GM08714 (cell line): ENCODE results near the gene GRM7.

ENCODE experiments used
- H3K4me3 ChIP-seq: fragments of 200-500 bp; sonication (Bioruptor generic); 2 replicates; pipeline ENCODE4 v1.5.1; 2014; ENCODE audit warnings: mild to moderate bottlenecking, low read length, inconsistent platforms
- ZNF274 ChIP-seq: IDR thresholded peaks from 2 replicates; pipeline ENCODE4 v1.6.1; 2012; ENCODE audit warnings: mild to moderate bottlenecking, low read depth, low read length

Gene GRM7

DNA sequence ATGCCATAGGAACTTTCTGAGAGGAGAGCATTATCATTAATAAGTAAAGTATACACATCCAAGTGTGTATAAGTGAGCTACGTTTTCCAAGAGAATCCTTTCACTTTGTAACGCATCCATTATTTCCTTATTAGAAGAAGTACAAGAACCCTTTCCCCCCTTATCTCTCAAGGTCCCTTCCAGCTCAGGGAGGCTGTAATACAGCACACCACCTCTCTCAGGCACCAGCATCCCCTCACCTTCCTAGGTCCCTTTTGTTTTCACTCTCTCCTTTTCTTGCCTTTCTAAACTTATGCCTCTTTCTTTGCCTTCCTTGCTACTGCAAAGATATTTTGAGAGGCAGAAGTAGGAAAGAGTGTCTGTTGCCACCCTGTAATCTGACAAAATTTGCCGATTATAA, 446.0 kb downstream of the GRM7 start:
- no peak for TF ChIP-seq ZNF274
- H3K4me3 ChIP-seq = no peak overlapping the region

DNA sequence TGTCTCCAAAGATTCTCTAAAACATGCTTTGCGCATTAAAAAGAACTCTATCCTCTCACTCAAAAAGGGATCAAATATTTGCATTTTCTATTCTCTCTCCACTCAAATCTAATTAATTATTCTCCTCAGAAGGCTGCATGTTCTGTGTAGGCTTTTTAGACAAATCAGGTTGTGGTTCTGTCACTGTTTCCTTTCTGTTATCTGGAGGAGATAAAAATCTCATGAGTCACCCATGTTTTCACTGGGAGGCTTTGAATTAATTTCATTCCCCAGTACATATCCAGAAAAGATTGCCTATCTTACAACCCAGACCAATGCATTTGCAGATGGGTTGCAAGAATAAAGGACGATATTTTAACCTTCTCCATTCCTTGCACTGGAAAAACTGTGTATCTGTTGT, 446.5 kb downstream of the GRM7 start:
- no peak overlapping the region for H3K4me3 ChIP-seq
- no peak for TF ChIP-seq ZNF274

- TF ChIP-seq ZNF274 = no peak
- no peak overlapping the region for H3K4me3 ChIP-seq
Measured at GRCh38 chr3:7309641-7310102, 448.8 kb downstream of the GRM7 start.

GRCh38 chr3:7315037-7315436, 454.1 kb downstream of the GRM7 start:
- no peak for TF ChIP-seq ZNF274

GRCh38 chr3:7322957-7323669, 462.2 kb downstream of the GRM7 start:
- no peak for TF ChIP-seq ZNF274
- H3K4me3 ChIP-seq = no peak overlapping the region

More at GRCh38 chr3:7315037-7315436, 454.1 kb downstream of the GRM7 start:
- no peak overlapping the region for H3K4me3 ChIP-seq

DNA sequence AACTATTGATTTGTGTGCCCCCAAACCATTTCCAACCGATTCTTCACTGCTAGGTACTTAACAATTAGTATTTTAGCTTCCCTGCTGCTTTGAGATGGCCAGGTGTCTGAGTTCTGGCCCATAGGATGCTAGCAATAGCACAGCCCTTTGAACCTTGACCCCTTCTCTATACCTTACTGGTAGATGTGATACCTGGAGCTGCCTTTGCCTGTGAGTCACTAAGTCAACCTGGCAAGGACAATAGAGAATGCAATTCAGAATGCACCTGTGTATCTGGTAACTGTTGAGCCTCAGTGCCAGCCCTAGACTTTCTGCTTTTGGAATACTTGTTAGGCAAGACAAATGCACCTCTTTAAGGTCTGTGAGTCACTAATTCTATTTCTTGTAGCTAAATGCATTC, 467.4 kb downstream of the GRM7 start:
- TF ChIP-seq ZNF274 = no peak
- no peak overlapping the region for H3K4me3 ChIP-seq

- H3K4me3 ChIP-seq = no peak overlapping the region
- TF ChIP-seq ZNF274 = no peak
Measured at GRCh38 chr3:7332696-7333095, 471.8 kb downstream of the GRM7 start.

DNA sequence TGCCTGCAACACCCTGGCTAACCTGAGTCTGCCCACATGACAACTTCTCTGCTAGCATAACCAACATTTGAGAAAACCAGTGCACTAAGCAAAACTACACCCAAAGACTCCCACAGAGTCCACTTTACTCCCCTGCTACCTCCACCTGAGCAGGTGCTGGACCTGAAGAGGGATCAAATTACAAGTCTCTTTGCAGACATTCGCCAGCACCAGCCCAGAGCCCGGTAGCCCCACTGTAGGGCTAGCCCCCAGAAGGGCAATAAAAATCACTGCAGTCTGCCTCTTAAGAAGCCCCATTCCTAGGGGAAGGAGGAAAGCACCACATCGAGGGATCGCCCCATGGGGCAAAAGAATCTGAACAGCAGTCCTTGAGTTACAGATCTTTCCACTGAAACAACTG, 472.2 kb downstream of the GRM7 start:
- TF ChIP-seq ZNF274 = no peak
- H3K4me3 ChIP-seq = no peak overlapping the region

GRCh38 chr3:7340795-7341194, 479.9 kb downstream of the GRM7 start:
- no peak for TF ChIP-seq ZNF274
- H3K4me3 ChIP-seq = no peak overlapping the region

DNA sequence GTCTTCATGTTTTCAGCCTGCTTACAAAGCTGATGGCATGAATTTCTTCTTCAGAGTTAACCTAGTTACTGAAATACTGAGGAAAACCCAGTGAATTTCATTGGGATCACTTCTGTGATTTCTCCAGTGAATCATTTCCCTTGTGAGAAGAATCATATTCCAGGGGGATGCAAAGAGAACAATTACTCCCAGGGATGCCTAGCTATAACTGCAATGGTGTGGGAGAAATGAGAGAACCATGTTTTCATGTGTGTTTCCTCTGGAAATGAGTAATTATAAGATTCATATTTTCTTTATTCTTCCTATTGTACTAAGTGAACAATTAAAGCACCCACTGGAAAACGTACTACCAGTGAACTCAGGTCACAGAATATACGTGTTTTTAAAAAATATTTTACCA, 485.4 kb downstream of the GRM7 start:
- no peak overlapping the region for H3K4me3 ChIP-seq
- TF ChIP-seq ZNF274 = no peak

- no peak for TF ChIP-seq ZNF274
- no peak overlapping the region for H3K4me3 ChIP-seq
Measured at GRCh38 chr3:7357101-7357500, 496.2 kb downstream of the GRM7 start.

GRCh38 chr3:7367968-7368367, 507.1 kb downstream of the GRM7 start:
- no peak for TF ChIP-seq ZNF274

DNA sequence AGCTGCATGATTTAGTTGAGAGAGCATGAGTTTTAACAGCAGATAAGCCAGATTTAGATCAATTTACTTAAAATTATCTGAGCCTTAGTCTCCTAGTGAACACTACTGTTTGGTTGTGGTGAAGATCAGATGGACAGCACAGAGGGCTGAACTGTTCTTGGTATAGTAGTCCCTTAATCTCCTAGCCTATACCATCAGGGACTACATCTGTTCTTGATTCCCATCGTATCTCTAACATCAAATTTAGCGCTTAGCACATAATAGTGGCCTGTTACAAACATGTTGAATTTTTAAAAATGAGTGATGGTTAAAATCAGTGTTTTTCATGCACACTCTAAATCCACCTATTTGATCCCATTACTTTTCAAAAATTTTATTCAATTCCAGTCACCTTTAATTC, 507.7 kb downstream of the GRM7 start:
- TF ChIP-seq ZNF274 = no peak
- no peak overlapping the region for H3K4me3 ChIP-seq

More at GRCh38 chr3:7367968-7368367, 507.1 kb downstream of the GRM7 start:
- H3K4me3 ChIP-seq = no peak overlapping the region

- TF ChIP-seq ZNF274 = no peak
- no peak overlapping the region for H3K4me3 ChIP-seq
Measured at GRCh38 chr3:7371693-7372572, 511.0 kb downstream of the GRM7 start.

- no peak for TF ChIP-seq ZNF274
- no peak overlapping the region for H3K4me3 ChIP-seq
Measured at GRCh38 chr3:7377103-7377502, 516.2 kb downstream of the GRM7 start.

DNA sequence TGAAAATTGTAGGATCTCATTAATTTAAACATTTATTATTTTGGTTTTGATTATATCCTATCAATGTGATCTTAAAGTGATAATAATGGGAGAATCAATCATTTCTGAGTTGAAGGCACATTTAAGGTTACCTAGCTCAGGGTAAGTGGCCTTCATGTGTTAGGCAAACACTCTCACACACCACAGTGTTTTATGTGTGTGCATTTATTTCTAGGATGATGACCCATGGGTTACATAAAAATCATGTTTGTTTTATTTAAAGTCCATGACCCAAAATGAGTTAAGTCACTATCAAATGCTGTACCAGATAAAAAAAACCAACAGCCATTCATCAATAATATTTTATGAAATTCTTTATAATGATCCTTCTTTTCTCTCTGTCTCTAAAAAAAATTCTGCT, 520.8 kb downstream of the GRM7 start:
- TF ChIP-seq ZNF274 = no peak

More for the DNA sequence above, 520.8 kb downstream of the GRM7 start:
- H3K4me3 ChIP-seq = no peak overlapping the region
